Muscle layer of duodenum (tissue), 2 donors: Measurements from ENCODE around the gene DIAPH1.

Experiments used
- H3K27ac ChIP-seq: one replicate; pipeline ENCODE4 v1.7.0; 2013; ENCODE audit warnings: mild to moderate bottlenecking, low read length
- H3K27me3 ChIP-seq: one replicate; pipeline ENCODE4 v1.7.0; 2013; ENCODE audit warnings: low read depth, mild to moderate bottlenecking, control low read depth, low read length
- H3K36me3 ChIP-seq, 2 donors: one replicate each; pipeline ENCODE4 v1.7.0; 2013; ENCODE audit warnings: low read length in 2 of 2, control low read depth in 1 of 2, mild to moderate bottlenecking in 1 of 2; ENCODE audit not compliant: insufficient read depth in 2 of 2, control insufficient read depth in 1 of 2
- H3K4me1 ChIP-seq, 2 donors: one replicate each; pipeline ENCODE4 v1.7.0; 2013; ENCODE audit warnings: low read length in 2 of 2, mild to moderate bottlenecking in 2 of 2, control low read depth in 1 of 2, moderate library complexity in 1 of 2; ENCODE audit not compliant: insufficient read depth in 2 of 2, control insufficient read depth in 1 of 2
- H3K4me3 ChIP-seq, 2 donors: one replicate each; pipeline ENCODE4 v1.7.0; 2013; ENCODE audit warnings: low read length in 2 of 2, low read depth in 1 of 2, mild to moderate bottlenecking in 1 of 2
- H3K9me3 ChIP-seq, 2 donors: one replicate each; pipeline ENCODE4 v1.7.0; 2013; ENCODE audit warnings: low read length in 2 of 2, control low read depth in 1 of 2, mild to moderate bottlenecking in 1 of 2; ENCODE audit not compliant: control insufficient read depth in 1 of 2
- donor health status: healthy.

DIAPH1 gene

GRCh38 chr5:141558150-141558549, 60.6 kb downstream of the DIAPH1 start:
- peaks cover 0 to 9% of the 10 kb centered on the region in 2 donors for H3K4me1 ChIP-seq
- H3K4me3 ChIP-seq, result peak overlapping the region in 1 of 2 donors; percentile 48
- no peaks in the 10 kb centered on the region for H3K9me3 ChIP-seq
- H3K27me3 ChIP-seq, result no peaks in the 10 kb centered on the region
- H3K27ac ChIP-seq, result peak overlapping the region; percentile 94
- peaks cover 6 to 7% of the 10 kb centered on the region in 2 donors for H3K36me3 ChIP-seq

- peak overlapping the region; percentile 22 to 48 for H3K4me3 ChIP-seq
Measured at GRCh38 chr5:141557681-141558136, 61.1 kb downstream of the DIAPH1 start.

GRCh38 chr5:141547921-141548320, 70.9 kb downstream of the DIAPH1 start:
- Histone ChIP-seq H3K4me3 (peak overlapping the region in 1 of 2 donors; percentile 26), H3K4me1 (no peaks in the 10 kb centered on the region), H3K36me3 (peaks cover 10 to 19% of the 10 kb centered on the region in 2 donors), H3K9me3 (peaks cover 6 to 23% of the 10 kb centered on the region in 2 donors), H3K27ac (no peak overlapping the region), H3K27me3 (no peaks in the 10 kb centered on the region)

More at GRCh38 chr5:141557681-141558136, 61.1 kb downstream of the DIAPH1 start:
- peaks cover 1 to 7% of the 10 kb centered on the region in 2 donors for H3K36me3 ChIP-seq
- H3K27ac ChIP-seq, result peak overlapping the region; percentile 94
- peaks cover 0 to 9% of the 10 kb centered on the region in 2 donors for H3K4me1 ChIP-seq
- H3K9me3 ChIP-seq, result no peaks in the 10 kb centered on the region
- H3K27me3 ChIP-seq, result no peaks in the 10 kb centered on the region

GRCh38 chr5:141547488-141547887, 71.3 kb downstream of the DIAPH1 start:
- Histone ChIP-seq H3K9me3 (peaks cover 6 to 23% of the 10 kb centered on the region in 2 donors), H3K4me1 (no peaks in the 10 kb centered on the region), H3K36me3 (peaks cover 10 to 19% of the 10 kb centered on the region in 2 donors), H3K27me3 (no peaks in the 10 kb centered on the region), H3K27ac (no peak overlapping the region), H3K4me3 (peak overlapping the region in 1 of 2 donors; percentile 26)

- H3K4me3 ChIP-seq, result no peak overlapping the region
- no peak overlapping the region for H3K27ac ChIP-seq
- peaks cover 6 to 18% of the 10 kb centered on the region in 2 donors for H3K9me3 ChIP-seq
- peaks cover 3 to 13% of the 10 kb centered on the region in 2 donors for H3K36me3 ChIP-seq
- H3K27me3 ChIP-seq, result no peaks in the 10 kb centered on the region
- H3K4me1 ChIP-seq, result no peaks in the 10 kb centered on the region
Measured at GRCh38 chr5:141543053-141543452, 75.7 kb downstream of the DIAPH1 start.

GRCh38 chr5:141534492-141535213, 84.1 kb downstream of the DIAPH1 start:
- Histone ChIP-seq H3K4me1 (no peaks in the 10 kb centered on the region), H3K9me3 (no peaks in the 10 kb centered on the region), H3K27me3 (no peaks in the 10 kb centered on the region), H3K36me3 (peaks cover 4 to 7% of the 10 kb centered on the region in 2 donors), H3K27ac (no peak overlapping the region), H3K4me3 (no peak overlapping the region)

GRCh38 chr5:141533897-141534296, 84.9 kb downstream of the DIAPH1 start:
- Histone ChIP-seq H3K27ac (no peak overlapping the region), H3K9me3 (no peaks in the 10 kb centered on the region), H3K4me3 (no peak overlapping the region), H3K27me3 (no peaks in the 10 kb centered on the region), H3K4me1 (no peaks in the 10 kb centered on the region), H3K36me3 (peaks cover 4 to 13% of the 10 kb centered on the region in 2 donors)

GRCh38 chr5:141532726-141533125, 86.1 kb downstream of the DIAPH1 start:
- no peaks in the 10 kb centered on the region for H3K4me1 ChIP-seq
- no peak overlapping the region for H3K27ac ChIP-seq
- H3K9me3 ChIP-seq, result no peaks in the 10 kb centered on the region
- H3K4me3 ChIP-seq, result no peak overlapping the region
- H3K27me3 ChIP-seq, result no peaks in the 10 kb centered on the region
- peaks cover 10 to 20% of the 10 kb centered on the region in 2 donors for H3K36me3 ChIP-seq

- peaks cover 15 to 20% of the 10 kb centered on the region in 2 donors for H3K36me3 ChIP-seq
- no peaks in the 10 kb centered on the region for H3K9me3 ChIP-seq
- H3K27ac ChIP-seq, result no peak overlapping the region
- peaks cover 0 to 8% of the 10 kb centered on the region in 2 donors for H3K4me1 ChIP-seq
- H3K4me3 ChIP-seq, result no peak overlapping the region
- no peaks in the 10 kb centered on the region for H3K27me3 ChIP-seq
Measured at GRCh38 chr5:141529873-141530272, 88.9 kb downstream of the DIAPH1 start.

GRCh38 chr5:141529002-141529401, 89.8 kb downstream of the DIAPH1 start:
- H3K9me3 ChIP-seq, result no peaks in the 10 kb centered on the region
- H3K36me3 ChIP-seq, result peaks cover 14 to 20% of the 10 kb centered on the region in 2 donors
- H3K27me3 ChIP-seq, result no peaks in the 10 kb centered on the region
- peak overlapping the region; percentile 40 for H3K27ac ChIP-seq
- H3K4me1 ChIP-seq, result peaks cover 5 to 9% of the 10 kb centered on the region in 2 donors
- H3K4me3 ChIP-seq, result no peak overlapping the region

- Histone ChIP-seq H3K27ac (peak overlapping the region; percentile 40), H3K4me1 (peaks cover 9% of the 10 kb centered on the region in 2 donors), H3K4me3 (no peak overlapping the region), H3K36me3 (peaks cover 12 to 15% of the 10 kb centered on the region in 2 donors), H3K9me3 (no peaks in the 10 kb centered on the region), H3K27me3 (no peaks in the 10 kb centered on the region)
Measured at GRCh38 chr5:141528291-141528984, 90.4 kb downstream of the DIAPH1 start.
